HG03457 (cell line): ENCODE data around the gene PTGR1.

Source experiments
- ATAC-seq: cut with Tn5 transposase; IDR thresholded peaks from one replicate; pipeline ENCODE4 v1.9.1; 2021; ENCODE audit warnings: moderate number of reproducible peaks; ENCODE audit not compliant: unreplicated experiment

The PTGR1 gene

GRCh38 chr9:111542497-111543254 lies 56.8 kb downstream of the PTGR1 start:
- ATAC-seq, result no peak

GRCh38 chr9:111533099-111533790 lies 66.2 kb downstream of the PTGR1 start:
- ATAC-seq, result no peak

- ATAC-seq, result no peak
Observed at GRCh38 chr9:111531716-111532115, 67.7 kb downstream of the PTGR1 start.

GRCh38 chr9:111529787-111530186 lies 69.7 kb downstream of the PTGR1 start:
- ATAC-seq, result no peak

- ATAC-seq, result no peak
Observed at GRCh38 chr9:111527347-111527746, 72.1 kb downstream of the PTGR1 start.

GRCh38 chr9:111525056-111525977 lies 74.1 kb downstream of the PTGR1 start, which contains the start of gene ZNF483:
TSS of gene ZNF483 (plus strand) at chr9:111525179. CDS start at chr9:111527396, 2,217 bp downstream.
- no peak for ATAC-seq

- ATAC-seq, result no peak
Observed at GRCh38 chr9:111524731-111525055, 74.8 kb downstream of the PTGR1 start.

GRCh38 chr9:111516061-111516465 lies 83.4 kb downstream of the PTGR1 start:
- no peak for ATAC-seq

- no peak for ATAC-seq
Observed at GRCh38 chr9:111514967-111515366, 84.5 kb downstream of the PTGR1 start.
